HG02981 (cell line): ENCODE measurements around the gene VSIR.

Experiments
- ATAC-seq: cut with Tn5 transposase; IDR thresholded peaks from one replicate; pipeline ENCODE4 v1.9.1; 2021; ENCODE audit warnings: mild to moderate bottlenecking, moderate library complexity; ENCODE audit not compliant: unreplicated experiment

Gene VSIR

DNA sequence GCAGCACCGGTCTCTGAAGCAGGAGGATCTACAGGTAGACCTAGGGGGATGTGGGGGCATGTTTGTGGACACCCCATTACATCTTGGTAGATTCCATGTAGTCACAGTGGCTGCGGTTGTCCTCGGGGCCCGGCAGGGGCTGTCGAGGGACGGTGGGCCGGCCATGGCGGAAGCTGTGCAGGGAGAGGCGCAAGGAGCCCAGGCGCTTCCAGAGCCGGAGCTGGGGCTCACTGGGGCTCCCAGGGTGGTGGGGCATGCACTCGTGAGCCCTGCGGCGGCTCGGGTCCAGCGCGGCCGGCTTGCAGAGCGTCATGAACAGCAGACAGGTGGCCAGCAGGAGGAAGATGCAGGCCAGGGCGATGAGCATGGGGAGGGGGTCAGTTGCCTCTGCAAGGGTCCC is 57.5 kb downstream of the VSIR start:
- no peak for ATAC-seq

DNA sequence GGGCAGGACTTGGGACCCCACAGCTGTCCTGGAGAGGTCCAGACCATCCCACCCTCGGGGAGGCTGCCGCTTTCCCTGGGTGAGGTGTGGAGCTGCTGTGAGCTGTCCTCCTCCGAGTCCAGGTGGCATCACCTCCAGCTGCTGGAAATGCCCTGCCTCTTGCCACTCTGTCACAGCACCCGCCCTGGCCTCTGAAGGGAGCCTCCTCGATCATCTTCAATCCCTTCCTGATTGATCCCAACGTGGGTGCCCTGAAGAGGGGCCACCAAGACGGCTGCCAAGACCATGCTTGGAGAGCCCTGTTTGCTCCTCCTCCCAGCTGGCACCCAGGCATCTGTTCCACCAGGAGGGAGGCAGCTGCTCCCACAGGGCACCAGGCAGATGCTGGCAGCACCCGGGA is 58.3 kb downstream of the VSIR start:
- no peak for ATAC-seq

DNA sequence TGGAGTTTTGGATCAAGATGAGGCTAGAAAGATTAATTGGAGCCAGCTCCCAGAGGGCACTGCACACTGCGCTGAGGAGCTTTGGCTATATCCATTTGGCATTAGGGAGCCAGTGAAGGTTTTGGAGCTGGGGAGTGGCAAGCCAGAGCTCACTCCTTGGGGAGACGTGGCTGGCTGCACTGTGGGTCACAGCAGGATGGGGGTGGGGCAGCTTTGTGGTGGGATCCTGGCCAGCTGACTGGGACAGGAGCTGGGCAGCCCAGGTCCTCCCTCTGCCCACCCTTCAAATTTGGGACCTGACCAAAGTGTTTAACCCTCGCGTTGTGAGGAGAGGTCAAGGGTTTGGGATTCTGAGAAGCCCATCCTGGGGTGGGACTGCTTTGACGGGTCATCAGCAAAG is 58.7 kb downstream of the VSIR start:
- no peak for ATAC-seq

DNA sequence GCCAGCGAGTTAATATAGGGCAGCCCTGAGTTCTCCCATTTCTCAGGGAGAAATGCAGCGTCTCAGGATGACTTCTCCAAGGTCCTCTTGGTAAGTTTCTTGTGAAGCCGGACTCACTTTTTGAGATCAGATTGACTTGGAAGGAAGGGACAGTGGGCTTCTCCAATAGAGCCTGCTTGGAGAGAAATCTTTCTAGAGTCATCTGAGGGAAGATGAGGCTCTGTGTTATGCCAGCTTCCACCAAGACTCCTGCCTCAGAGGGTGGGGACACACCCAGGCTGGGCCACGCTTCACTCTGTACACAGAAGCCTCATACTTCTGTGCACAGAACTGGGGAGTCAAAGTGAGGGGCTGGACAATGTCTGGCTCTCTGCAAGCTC is 59.3 kb downstream of the VSIR start:
- ATAC-seq: no peak

DNA sequence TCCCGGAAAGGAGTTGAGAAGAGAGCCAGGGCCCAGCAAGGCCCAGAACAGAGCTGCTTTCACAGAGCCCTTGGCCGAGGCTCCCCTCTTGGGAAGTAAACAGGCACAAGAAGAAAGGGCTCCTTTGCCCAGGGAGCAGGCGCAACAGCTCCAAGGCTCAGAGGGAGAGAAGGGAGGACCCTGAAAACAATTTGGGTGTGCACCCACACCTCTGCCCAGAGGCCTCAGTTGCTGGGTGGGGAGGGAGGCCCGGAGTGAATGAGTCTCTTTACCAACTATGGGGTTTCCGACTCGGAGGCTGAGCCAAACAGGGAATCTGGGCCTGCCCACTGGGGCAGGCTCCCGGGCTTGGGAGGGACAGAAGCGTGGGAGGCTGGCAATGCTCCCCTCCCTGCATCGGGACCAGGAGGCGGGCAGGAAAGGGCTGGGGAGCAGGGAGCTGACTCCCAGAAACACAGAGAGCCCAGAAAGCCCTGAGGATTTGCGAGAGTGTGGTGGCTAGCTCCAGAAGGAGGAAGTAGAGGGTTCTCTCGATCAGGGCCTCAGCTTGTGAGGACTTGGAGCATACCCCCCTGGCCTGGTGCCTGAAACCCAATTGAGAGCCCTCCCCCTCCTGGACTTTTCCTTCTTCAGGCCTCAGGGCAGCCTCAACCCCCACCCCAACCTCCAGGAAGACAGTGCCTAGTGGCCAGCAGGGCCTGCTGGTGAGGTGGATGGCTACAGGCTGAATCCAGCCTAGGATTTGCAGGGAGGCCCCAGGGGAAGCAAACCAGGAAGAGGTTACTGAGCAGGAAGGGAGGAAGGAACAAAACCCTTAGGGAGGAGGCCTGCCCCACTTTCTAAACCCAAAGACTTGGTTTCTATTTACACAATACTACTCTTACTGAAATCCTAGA is 59.9 kb downstream of the VSIR start:
- ATAC-seq: no peak

DNA sequence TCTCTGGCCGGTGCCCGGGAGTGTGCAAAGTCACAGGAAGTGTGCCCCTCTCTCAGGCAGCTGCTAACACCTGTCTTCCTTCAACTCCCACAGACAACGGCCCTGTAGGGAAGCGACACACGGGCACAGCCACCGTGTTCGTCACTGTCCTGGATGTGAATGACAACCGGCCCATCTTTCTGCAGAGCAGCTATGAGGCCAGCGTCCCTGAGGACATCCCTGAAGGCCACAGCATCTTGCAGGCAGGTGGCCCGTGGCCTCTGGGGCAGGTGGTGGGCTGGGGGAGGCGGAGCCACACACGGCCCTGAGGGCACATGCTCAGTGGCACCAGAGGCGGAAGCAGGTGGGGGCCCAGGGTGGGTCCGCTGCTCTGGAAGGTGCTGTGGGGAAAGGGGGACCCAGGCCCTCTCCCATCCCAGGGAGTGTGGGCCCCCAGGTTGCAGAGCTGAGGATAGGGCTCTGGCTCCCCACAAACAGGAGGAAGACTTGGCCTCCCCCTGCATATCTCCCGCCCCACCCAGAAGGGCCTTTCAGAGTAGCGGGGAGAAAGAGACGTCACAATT is 60.7 kb downstream of the VSIR start:
- ATAC-seq: no peak

DNA sequence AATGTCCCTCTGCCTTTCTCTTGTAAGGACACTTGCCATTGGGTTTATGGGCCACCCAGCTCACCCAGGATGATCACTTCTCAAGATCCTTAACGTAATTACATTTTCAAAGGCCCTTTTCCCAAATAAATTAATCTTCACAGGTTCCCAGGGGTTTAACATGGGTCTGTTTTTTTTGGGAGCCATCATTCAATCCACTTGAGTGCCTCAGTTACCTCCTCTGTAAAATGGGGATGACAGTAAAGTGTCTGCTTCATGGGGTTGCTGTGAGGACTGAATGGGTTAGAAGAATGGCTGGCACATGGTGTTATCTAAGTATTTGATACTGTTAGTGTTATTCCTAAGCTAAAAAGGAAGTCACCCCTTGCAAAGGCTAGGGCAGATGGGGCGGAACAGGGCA is 61.1 kb downstream of the VSIR start:
- ATAC-seq: no peak

DNA sequence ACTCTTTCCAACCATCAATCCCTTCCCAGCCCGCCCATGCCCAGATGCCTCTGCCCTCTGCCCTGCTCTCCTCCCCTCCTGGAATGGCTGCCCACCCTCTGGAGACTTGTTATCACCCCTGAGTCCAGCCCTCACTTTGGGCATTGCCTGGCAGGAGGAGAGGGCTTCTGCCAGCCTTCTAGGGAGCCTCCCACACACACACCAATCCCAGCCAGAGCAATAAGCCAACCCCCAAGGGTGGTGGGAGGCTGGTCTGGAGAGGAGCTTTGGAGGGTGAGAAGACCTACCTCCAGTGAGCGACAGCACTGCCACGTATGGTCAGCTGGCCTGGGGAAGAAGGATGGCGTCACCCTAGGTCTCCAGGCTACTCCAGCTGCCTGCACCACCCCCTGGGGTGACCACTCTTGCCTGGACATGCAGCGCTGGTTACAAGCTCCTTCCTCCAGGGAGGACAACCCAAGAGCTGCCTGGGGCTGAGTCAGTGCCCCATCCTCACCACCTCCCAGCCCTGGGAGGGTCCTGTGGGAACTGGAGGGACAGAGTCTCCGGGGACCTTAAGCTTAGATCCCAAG is 62.2 kb downstream of the VSIR start:
- ATAC-seq: no peak

DNA sequence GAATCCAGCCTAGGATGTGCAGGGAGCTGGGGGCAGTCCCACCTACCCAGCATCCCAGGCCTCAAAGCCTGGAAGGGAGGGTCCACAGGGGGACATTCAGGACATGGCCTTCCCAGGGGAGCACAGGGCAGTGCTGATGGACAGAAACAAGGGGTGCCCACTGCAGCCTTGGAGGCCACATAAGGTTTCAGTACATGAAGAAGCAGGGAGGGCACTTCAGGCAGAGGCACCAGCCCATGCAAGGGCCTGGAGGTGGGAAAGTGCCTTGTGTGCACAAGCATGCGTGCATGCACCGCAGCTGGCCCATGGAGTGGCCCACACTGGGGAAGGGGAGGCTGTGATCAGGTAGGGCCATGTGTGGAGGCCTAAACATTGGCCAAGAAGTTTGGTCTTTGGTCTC is 62.8 kb downstream of the VSIR start:
- ATAC-seq: no peak

DNA sequence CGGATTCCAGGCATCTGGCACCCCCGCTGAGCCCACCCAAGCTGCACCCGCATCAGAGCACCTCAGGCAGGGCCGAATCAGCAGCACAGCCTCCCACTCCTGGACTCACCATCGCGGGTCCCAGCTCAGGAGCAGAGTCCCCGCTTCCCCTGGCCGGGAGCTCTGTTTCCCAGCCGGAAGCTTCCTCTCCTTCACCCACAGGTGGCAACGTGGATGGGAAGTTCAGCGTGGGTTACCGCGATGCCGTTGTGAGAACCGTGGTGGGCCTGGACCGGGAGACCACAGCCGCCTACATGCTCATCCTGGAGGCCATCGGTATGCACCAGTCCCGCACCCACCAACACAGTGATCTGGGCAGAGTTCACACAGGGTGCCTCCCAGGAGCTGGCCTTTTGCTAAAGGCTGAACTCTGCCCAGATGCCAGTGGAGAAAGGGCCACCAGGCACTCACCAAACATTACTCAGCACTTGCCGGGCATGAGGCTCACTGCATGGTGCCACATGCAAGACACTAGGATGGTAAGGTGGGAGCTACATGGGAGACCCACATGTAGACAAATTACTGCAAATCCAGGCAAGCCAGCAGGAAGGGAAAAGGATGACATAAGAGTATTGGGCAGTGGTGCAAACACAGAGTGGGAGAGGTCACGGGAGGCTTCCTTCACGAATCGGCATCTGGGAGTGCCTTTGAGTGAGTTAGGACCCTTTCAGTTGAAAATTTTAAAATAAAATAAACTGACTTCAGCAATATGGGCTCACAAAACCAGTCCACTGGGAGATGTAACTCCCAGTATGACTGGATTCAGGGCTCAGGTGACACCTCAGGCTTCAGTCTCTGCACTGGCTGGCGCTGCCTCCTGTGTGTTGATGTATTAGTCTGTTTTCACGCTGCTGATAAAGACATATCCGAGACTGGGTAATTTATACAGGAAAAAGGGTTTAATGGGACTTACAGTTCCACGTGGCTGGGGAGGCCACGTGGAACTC is 64.1 kb downstream of the VSIR start:
- ATAC-seq: no peak

DNA sequence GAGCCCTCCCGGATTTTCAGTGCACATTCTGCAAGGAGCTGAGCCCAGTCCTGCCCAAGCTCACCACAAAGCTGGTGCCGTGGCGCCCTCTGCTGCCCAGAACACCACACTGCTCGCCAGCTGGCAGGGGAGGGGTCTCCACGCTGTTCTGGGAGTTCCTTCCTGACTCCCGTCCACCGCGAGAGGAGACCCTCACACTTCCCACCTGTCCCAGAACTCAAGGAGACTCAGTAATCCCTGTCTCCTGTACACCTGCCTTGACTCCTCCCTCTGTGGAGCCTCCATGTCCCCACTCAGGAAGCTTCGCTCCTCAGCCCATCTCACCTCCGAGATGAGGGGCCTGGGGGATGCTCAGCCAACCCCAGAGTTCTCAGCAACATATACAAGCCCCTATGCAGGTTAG is 65.0 kb downstream of the VSIR start:
- no peak for ATAC-seq

DNA sequence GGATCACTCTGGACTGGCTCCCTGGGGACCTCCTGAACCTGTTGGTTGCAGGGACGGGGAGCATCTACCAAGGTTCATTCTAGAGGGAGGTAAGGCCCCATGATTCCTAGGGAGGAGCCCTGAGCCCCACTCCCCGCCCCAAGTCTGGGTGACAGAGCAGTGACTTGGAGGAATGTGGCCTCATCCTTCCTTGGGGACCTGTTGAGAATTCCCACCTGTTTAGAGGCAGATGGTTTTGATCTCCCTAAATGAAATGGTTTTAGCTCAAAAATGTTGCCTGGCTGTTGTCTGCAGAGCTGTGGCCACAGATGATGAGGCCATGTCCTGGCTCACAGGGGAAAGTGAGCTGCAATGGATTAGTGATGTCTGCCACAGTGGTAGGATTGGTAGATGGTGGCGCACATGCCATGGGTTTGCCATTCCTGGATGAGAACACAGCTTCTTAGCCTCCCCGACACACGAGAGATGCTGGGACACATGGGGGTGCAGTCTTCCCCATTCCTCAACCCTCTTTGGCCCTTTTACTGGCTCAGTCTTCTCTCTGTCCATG is 66.0 kb downstream of the VSIR start:
- no peak for ATAC-seq

DNA sequence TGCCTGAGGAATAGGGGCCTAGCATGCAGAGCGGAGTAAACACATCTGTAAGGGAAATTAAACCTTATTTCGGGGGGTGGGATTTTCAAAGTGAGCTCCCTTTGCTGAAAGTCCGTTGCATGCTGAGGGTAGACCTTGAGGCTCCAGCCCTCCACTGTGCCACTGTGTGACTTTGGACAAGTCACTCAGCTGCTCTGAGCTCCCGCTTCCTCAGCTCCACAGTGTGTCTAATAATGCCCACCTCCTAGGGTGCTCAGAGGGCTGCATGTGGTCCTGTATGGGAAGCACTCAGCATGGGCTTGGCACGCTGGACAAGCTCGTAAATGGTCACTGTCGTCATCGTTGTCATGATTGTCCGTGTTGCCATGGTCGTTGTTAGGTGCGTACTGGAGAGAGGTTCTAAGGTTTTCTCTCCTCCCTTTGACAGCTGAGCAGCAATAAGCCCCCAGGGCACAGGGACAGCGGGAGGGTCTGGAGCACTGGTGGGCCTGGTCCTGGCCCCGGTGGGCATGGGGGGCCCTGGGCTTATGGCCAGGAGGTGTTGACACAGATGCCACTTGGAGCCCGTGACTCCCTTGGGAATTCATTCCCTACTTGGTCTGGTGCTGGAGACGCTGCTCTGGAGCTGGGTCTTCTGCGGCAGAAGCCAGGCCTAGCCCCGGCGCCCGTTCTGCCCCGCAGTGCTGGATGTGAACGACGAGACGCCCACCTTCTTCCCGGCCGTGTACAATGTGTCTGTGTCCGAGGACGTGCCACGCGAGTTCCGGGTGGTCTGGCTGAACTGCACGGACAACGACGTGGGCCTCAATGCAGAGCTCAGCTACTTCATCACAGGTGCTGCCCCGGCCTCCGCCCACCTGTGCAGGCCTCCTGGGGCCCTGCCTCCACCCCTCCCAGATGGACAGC is 66.9 kb downstream of the VSIR start:
- ATAC-seq: no peak

DNA sequence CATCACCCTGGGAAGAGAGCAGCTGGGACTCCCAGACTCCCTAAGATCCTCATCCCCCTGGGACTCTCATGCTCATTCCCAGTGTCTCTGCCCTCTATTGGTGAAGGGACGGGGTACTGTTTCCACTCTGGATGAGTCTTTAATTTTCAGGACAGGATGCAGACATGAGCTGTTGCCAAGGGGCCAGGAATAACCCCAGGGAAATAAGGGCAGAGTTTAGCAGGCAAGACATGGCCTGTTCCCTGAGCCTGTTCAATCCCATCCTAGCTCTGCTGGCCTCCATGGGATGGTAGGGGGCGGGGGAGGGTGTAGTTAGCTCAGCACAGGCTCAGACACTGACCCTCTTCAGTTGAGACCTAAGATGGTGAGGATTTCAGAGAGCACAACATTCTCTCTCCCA is 67.7 kb downstream of the VSIR start:
- ATAC-seq: no peak

DNA sequence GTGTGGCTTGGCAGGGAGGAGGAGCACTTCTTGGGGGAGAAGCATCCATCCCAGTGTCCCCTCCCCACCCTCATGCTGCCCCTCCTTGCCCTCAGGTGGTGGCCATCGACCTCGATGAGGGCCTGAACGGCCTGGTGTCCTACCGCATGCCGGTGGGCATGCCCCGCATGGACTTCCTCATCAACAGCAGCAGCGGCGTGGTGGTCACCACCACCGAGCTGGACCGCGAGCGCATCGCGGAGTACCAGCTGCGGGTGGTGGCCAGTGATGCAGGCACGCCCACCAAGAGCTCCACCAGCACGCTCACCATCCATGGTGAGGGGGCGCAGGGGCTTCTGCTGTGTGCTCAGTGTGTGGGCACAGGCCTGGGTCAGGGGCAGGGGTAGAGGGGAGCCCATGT is 68.5 kb downstream of the VSIR start:
- no peak for ATAC-seq

DNA sequence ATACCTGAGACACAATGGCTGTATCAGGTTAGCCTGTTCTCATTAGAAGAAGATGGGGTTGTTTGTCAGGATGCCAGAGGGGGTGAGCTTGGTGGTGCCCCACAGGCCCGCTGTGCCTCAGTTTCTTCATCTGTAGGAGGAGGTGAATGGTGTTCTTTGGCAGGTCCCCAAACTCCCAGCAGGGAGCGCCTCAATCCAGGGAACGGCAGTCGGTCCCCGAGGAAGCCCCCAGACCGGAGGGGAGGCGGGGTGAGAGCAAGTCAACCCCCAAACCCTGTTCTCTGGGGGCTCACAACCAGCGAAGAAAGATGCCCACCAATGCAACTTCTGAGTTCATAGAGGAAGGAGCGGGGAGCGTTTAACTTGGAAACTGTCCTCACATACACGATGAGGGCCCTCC is 69.7 kb downstream of the VSIR start:
- ATAC-seq: no peak

DNA sequence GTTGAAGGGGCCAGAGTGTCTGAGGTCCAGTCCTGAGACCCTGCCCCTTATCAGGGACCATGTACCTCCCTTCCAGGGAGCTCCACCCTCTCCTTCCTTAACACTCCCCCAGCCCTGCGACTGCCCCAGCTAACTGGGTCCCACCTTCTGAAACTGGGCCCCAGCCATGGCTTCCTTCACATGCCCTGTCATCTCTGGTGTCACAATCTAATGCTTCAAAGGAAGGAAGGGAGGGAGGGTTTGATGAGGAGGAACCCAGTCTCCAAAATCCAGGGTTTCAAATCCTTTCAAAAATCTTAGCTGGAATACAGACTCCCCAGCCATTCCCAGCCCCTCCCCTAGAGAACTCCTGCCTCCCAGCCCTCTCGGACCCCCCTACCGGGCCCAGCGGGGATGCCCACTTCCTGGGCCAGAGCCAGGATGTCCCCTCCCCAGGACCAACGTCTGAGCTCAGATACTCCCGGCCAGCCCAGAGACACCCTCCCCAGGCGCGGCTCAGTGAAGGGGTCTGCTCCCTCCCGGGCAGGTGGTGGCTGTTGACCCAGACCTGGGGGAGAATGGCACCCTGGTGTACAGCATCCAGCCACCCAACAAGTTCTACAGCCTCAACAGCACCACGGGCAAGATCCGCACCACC is 71.7 kb downstream of the VSIR start:
- ATAC-seq: no peak

DNA sequence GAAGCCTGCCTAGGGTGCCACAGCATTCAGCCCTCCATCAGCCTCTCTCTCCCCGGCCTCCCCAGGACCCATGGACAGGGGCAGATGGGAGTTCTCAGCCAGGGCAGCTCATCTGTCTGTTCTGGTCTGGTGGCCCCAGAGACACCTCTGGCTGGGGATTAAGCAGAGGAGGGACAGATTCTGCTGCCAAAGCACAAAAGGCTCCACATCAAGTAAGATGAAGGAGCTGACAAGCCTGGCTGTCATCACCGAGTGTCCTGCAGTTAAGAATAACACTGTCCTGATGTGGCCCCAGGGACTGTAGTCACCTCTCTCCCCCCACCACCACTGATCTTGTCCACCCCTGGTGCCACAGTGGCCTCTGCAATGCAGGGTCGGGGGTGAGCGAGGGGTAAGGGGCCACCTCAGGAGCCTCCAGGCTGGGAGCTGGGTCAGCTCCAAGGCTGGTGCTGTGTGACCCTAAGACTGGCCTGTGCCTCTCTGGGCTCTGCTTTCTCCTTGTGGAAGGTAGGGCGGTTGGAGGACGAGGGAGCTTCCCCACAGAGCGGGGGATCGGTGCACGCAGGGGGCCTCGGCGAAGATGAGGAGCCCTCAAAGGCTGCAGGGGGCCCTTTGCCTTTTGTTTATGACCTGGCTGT is 72.5 kb downstream of the VSIR start:
- ATAC-seq: no peak

DNA sequence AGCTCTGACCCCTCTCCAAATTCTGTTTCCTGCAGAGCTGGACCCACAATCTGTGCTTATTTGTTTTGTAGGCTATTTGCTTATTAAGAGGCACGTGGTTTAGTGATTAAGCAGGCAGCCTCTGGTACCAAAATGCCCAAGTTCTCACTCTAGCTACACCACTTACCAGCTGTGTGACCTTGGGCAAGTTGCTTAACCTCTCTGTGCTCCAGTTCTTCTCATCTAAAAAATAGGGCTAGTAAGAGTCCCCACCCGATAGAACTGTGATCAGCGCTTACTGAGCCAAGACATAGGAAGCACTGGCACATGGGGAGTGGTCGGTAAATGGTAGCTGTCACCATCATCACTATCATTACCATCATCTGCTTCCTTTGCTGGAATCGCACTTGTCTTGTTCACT is 74.6 kb downstream of the VSIR start:
- ATAC-seq: no peak
